Measurements from ENCODE around the gene PDE6B. TPM values are rescaled to one million over a fixed set of nuclear protein-coding genes. Genes with fewer than 3 reads are reported as not detected.

Gene PDE6B
- total RNA-seq, 2 experiments from 2014 or later: 8.7 to 11.4 TPM

- ChIA-PET CTCF (interaction anchor here (0.9 kb wide), 1 partner anchor 107 kb away, joined by 4 read pairs; no protein-coding TSS in a partner anchor), POLR2A (no interaction called here)
These were observed 84.7 kb downstream of the PDE6B start for GRCh38 chr4:710116-710515.

DNA sequence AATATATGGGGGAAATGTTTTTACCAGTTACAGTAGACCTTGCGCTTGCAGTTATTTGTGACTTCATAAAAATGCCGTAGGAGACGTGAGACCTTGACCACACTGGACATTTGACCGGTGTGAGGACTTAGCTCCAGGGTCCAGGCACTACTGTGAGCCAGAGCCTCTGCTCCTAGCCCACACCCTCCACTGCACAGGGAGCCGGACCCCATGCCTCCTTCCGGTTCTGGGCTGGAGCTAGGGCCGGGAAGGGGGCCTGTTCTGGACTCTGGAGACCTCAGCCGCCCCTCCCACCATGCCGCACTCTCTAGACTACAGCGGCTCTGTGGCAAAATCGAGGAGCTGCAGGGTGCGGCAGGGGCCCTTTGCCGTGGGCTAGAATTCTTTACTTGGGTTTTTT, 85.5 kb downstream of the PDE6B start:
- POLR2A ChIA-PET: no interaction called here
- CTCF ChIA-PET: no interaction called here

- ChIA-PET CTCF (interaction anchor here (0.6 kb wide), 1 partner anchor 179 kb away, joined by 3 read pairs; no protein-coding TSS in a partner anchor), POLR2A (no interaction called here)
These were observed 86.7 kb downstream of the PDE6B start for GRCh38 chr4:712093-712492.

DNA sequence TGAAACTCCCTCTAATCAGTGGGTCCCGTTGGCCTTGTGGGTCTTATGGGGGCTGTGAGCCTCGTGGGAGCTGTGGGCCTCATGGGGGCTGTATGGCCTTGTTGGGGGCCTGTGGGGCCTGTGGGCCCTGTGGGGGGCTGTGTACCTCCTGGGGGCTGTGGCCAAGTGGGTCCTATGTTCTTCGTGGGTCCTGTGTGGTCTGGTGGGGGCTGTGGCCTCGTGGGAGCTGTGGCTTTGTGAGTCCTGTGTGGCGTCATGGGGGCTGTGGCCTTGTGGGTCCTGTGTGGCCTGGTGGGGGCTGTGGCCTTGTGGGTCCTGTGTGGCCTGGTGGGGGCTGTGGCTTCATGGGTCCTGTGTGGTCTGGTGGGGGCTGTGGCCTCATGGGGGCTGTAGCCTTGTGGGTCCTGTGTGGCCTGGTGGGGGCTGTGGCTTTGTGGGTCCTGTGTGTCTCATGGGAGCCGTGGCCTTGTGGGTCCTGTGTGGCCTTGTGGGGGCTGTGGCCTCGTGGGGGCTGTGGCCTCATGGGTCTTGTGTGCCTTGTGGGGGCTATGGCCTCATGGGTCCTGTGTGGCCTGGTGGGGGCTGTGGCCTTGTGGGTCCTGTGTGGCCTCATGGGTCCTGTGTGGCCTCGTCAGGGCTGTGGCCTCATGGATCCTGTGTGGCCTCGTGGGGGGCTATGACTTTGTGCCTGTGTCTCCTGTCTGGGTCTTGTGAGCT, 87.7 kb downstream of the PDE6B start:
- CTCF ChIA-PET: interaction anchor here (0.6 kb wide), 1 partner anchor 178 kb away, joined by 3 read pairs; no protein-coding TSS in a partner anchor
- POLR2A ChIA-PET: no interaction called here

DNA sequence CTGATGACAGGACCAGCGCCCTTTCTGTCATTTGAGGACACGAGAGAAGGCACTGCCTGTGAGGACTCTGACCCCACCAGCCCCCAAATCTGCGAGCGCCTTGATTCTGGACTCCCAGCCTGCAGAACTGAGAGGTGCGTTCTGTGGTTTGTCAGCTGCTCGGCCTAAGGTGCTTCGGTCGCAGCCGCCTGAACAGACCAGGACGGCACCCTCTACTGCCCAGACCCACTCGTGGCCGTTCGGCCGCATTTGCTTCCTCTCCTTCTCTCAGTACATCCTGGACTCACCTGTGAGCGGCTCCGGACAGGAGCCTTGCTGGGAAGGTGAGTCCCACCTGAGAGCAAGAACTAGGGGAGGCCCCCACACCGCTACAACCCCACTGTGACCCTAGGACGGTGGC, 88.7 kb downstream of the PDE6B start:
- POLR2A ChIA-PET: no interaction called here
- CTCF ChIA-PET: no interaction called here

- CTCF ChIA-PET: interaction anchor here (2.0 kb wide), 1 partner anchor 25 kb away, joined by 7 read pairs; no protein-coding TSS in a partner anchor
- POLR2A ChIA-PET: no interaction called here
These were observed 92.4 kb downstream of the PDE6B start for GRCh38 chr4:717601-718320.

GRCh38 chr4:718460-718859, 93.1 kb downstream of the PDE6B start:
- CTCF ChIA-PET: interaction anchor here (2.0 kb wide), 1 partner anchor 24 kb away, joined by 7 read pairs; no protein-coding TSS in a partner anchor
- POLR2A ChIA-PET: no interaction called here

Other genes with a start within 250 kb of the PDE6B start
- 10 to 100 TPM; 23.9 to 28.5 TPM for gene ZNF721, start 126.4 kb upstream of the PDE6B start, total RNA-seq
- gene PIGG, start 126.4 kb upstream of the PDE6B start, total RNA-seq: 10 to 100 TPM; 38.4 to 42.2 TPM
- not detected for gene TMEM271, start 49.3 kb upstream of the PDE6B start, total RNA-seq
- 100 to 1,000 TPM; 260 to 261 TPM for gene ATP5ME, start 48.7 kb downstream of the PDE6B start, total RNA-seq
- 10 to 100 TPM; 14.6 to 15.1 TPM for gene MYL5, start 49.0 kb downstream of the PDE6B start, total RNA-seq
- gene SLC49A3, start 63.6 kb downstream of the PDE6B start, total RNA-seq: 1 to 10 TPM; 1.1 to 1.3 TPM
- 10 to 100 TPM; 25.8 to 26.1 TPM for gene PCGF3, start 80.3 kb downstream of the PDE6B start, total RNA-seq
- gene CPLX1, start 200.6 kb downstream of the PDE6B start, total RNA-seq: under 1 TPM in 1 of 2 experiments, not detected in 1; 0.15 TPM

Data from activated CD8-positive, alpha-beta memory T cell treated with anti-CD3 and anti-CD28 coated beads for 36 hours (primary cell).